ENCODE measurements around the gene NMRK2. TPM values are rescaled to one million over a fixed set of nuclear protein-coding genes. Genes with fewer than 3 reads are reported as not detected.

NMRK2 gene
- total RNA-seq, 1 experiment from 2014 or later = not detected

- H2AFZ ChIP-seq (ENCODE audit: low read depth, low read length, poor library complexity, severe bottlenecking) = no peak overlapping the region
- no peak overlapping the region for H3K9ac ChIP-seq (ENCODE audit: low read length)
- intact Hi-C loops (cut with micrococcal nuclease) = no loop called here
- H3K9me3 ChIP-seq (ENCODE audit: control insufficient read depth in 1 of 2, insufficient read depth in 1 of 2, low read depth in 1 of 2, low read length in 2 of 2) = no peaks in the 10 kb centered on the region
- DNase-seq (ENCODE audit: low read depth, low spot score) (no peak), ATAC-seq (no peak)
- CTCF ChIA-PET = no interaction called here
- H3K4me2 ChIP-seq (ENCODE audit: low read length) = no peak overlapping the region
- RAD21 ChIA-PET (ENCODE audit: low non-redundant PET in 1 of 2, low total read pairs in 2 of 2, uncharacterized antibody in 2 of 2, unreplicated experiment in 2 of 2) = no interaction called here
- BruUV-seq (replicated peaks) = no TSS peak
- no peaks in the 10 kb centered on the region for H3K27me3 ChIP-seq (ENCODE audit: insufficient read depth, low read length)
- H3K36me3 ChIP-seq (ENCODE audit: control insufficient read depth in 1 of 2, insufficient read depth in 2 of 2, low read length in 2 of 2) = peaks cover 66 to 78% of the 10 kb centered on the region in 2 experiments
- H3K79me2 ChIP-seq (ENCODE audit: insufficient read depth, low read length) = peaks cover 79% of the 10 kb centered on the region
- no peak overlapping the region for H3K4me3 ChIP-seq (replicated peaks in 1 of 2; ENCODE audit: low read depth in 1 of 2, low read length in 2 of 2)
- H3K4me1 ChIP-seq (ENCODE audit: control insufficient read depth in 1 of 2, insufficient read depth in 2 of 2, low read length in 2 of 2) = peaks cover 0 to 17% of the 10 kb centered on the region in 2 experiments; a peak in 1 of 4 replicates
- H3K27ac ChIP-seq (ENCODE audit: low read depth, low read length) = no peak overlapping the region
- POLR2A ChIA-PET = no interaction called here
- H3K9me2 ChIP-seq (ENCODE audit: insufficient read depth) = no peaks in the 10 kb centered on the region
- TF ChIP-seq, protein P1, sequence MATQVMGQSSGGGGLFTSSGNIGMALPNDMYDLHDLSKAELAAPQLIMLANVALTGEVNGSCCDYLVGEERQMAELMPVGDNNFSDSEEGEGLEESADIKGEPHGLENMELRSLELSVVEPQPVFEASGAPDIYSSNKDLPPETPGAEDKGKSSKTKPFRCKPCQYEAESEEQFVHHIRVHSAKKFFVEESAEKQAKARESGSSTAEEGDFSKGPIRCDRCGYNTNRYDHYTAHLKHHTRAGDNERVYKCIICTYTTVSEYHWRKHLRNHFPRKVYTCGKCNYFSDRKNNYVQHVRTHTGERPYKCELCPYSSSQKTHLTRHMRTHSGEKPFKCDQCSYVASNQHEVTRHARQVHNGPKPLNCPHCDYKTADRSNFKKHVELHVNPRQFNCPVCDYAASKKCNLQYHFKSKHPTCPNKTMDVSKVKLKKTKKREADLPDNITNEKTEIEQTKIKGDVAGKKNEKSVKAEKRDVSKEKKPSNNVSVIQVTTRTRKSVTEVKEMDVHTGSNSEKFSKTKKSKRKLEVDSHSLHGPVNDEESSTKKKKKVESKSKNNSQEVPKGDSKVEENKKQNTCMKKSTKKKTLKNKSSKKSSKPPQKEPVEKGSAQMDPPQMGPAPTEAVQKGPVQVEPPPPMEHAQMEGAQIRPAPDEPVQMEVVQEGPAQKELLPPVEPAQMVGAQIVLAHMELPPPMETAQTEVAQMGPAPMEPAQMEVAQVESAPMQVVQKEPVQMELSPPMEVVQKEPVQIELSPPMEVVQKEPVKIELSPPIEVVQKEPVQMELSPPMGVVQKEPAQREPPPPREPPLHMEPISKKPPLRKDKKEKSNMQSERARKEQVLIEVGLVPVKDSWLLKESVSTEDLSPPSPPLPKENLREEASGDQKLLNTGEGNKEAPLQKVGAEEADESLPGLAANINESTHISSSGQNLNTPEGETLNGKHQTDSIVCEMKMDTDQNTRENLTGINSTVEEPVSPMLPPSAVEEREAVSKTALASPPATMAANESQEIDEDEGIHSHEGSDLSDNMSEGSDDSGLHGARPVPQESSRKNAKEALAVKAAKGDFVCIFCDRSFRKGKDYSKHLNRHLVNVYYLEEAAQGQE (IDR thresholded peaks at IDR 0.05; ENCODE audit: low read depth) = no peak
- TF ChIP-seq CEBPB (IDR thresholded peaks at IDR 0.05; ENCODE audit: low read depth) (no peak), EZH2phosphoT487 (IDR thresholded peaks at IDR 0.05; ENCODE audit: borderline replicate concordance) (no peak), RAD21 (IDR thresholded peaks at IDR 0.05; ENCODE audit: low read depth) (no peak), POLR2A (IDR thresholded peaks at IDR 0.05; ENCODE audit: borderline replicate concordance, extremely low read depth, insufficient read depth, insufficient read length) (no peak)
- H4K20me1 ChIP-seq (ENCODE audit: insufficient read depth) = peaks cover 69% of the 10 kb centered on the region; the same call in 1 of the 2 replicates
These were observed 45.3 kb downstream of the NMRK2 start for GRCh38 chr19:3978145-3978544.

- ChIA-PET CTCF (interaction anchor here (0.8 kb wide), 1 partner anchor 8 kb away, joined by 4 read pairs; no protein-coding TSS in a partner anchor), POLR2A (interaction anchor here (2.5 kb wide), 1 partner anchor 10 kb away, joined by 11 read pairs; no protein-coding TSS in a partner anchor), RAD21 (ENCODE audit: low non-redundant PET in 1 of 2, low total read pairs in 2 of 2, uncharacterized antibody in 2 of 2, unreplicated experiment in 2 of 2) (no interaction called here)
- intact Hi-C loops (cut with micrococcal nuclease) = no loop called here
- Histone ChIP-seq H3K9me2 (ENCODE audit: insufficient read depth) (no peaks in the 10 kb centered on the region), H3K36me3 (ENCODE audit: control insufficient read depth in 1 of 2, insufficient read depth in 2 of 2, low read length in 2 of 2) (peaks cover 74 to 89% of the 10 kb centered on the region in 2 experiments), H3K9ac (ENCODE audit: low read length) (no peak overlapping the region), H3K9me3 (ENCODE audit: control insufficient read depth in 1 of 2, insufficient read depth in 1 of 2, low read depth in 1 of 2, low read length in 2 of 2) (no peaks in the 10 kb centered on the region), H2AFZ (ENCODE audit: low read depth, low read length, poor library complexity, severe bottlenecking) (no peak overlapping the region), H3K79me2 (ENCODE audit: insufficient read depth, low read length) (peaks cover 91% of the 10 kb centered on the region), H3K4me2 (ENCODE audit: low read length) (no peak overlapping the region), H3K27me3 (ENCODE audit: insufficient read depth, low read length) (no peaks in the 10 kb centered on the region), H3K4me1 (ENCODE audit: control insufficient read depth in 1 of 2, insufficient read depth in 2 of 2, low read length in 2 of 2) (peaks cover 6 to 29% of the 10 kb centered on the region in 2 experiments; a peak in 3 of 4 replicates), H3K27ac (ENCODE audit: low read depth, low read length) (0 out of 2 replicates have a peak overlapping the region, but pooled peaks have one; percentile 8), H4K20me1 (ENCODE audit: insufficient read depth) (peaks cover 80% of the 10 kb centered on the region; the same call in 1 of the 2 replicates), H3K4me3 (replicated peaks in 1 of 2; ENCODE audit: low read depth in 1 of 2, low read length in 2 of 2) (no peak overlapping the region)
- ATAC-seq (0 out of 2 replicates have a peak, but pooled peaks have one; percentile 2), DNase-seq (ENCODE audit: low read depth, low spot score) (no peak)
- no TSS peak for BruUV-seq (replicated peaks)
- TF ChIP-seq SRF (IDR thresholded peaks at IDR 0.05; ENCODE audit: low read depth) (no peak), SIN3A (IDR thresholded peaks at IDR 0.05; ENCODE audit: low read depth) (no peak), ZBTB33 (IDR thresholded peaks at IDR 0.05; ENCODE audit: extremely low read depth, insufficient replicate concordance, low read length) (no peak), POLR2A (IDR thresholded peaks at IDR 0.05; ENCODE audit: borderline replicate concordance, extremely low read depth, insufficient read depth, insufficient read length) (no peak), RAD21 (IDR thresholded peaks at IDR 0.05; ENCODE audit: low read depth) (no peak), SP1 (IDR thresholded peaks at IDR 0.05; ENCODE audit: low read depth) (no peak), POLR2AphosphoS5 (IDR thresholded peaks at IDR 0.05; ENCODE audit: low read depth, low read length) (no peak)
- TF ChIP-seq, protein P1 (IDR thresholded peaks at IDR 0.05; ENCODE audit: low read depth) = no peak
These were observed 46.4 kb downstream of the NMRK2 start for GRCh38 chr19:3979289-3979673.

All from HCT116 (cell line).